Coronary artery (tissue), 2 donors: ENCODE results near the gene FECH.

Source experiments
- DNase-seq: peaks from one replicate; pipeline ENCODE4 v3.0.0-alpha.2; 2017; ENCODE audit warnings: low spot score
- H3K27ac ChIP-seq, 2 donors: fragments of 200-600 bp; sonication (generic); one replicate each; pipeline ENCODE4 v1.5.1; 2016 to 2019
- H3K4me3 ChIP-seq: fragments of 200-600 bp; sonication (generic); 2 replicates; pipeline ENCODE4 v1.5.1; 2016; ENCODE audit warnings: mild to moderate bottlenecking, moderate library complexity
- TF ChIP-seq, protein P1 (sequence below): fragments of 200-600 bp; sonication (generic); IDR thresholded peaks from one replicate; pipeline ENCODE4 v1.5.1; 2019; ENCODE audit warnings: antibody characterized with exemption

FECH gene

DNA sequence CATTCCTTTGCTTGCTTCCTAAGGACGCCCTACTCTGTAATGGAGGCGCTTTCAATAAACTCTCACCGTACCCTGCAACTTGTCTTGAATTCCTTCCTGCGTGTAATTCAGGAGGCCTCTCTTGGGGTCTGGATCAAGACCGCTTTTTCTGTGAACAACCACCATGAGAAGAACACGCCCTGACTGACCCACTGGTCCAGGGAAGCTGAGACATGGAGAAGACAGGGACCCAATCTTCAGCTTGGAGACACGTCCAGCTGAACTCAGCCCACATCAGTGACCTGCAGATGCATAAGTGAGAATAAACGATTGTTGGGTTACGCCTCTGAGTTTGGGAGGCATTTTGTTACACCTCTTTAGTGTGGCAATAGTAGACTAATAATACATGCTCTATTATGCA is 42.9 kb upstream of the FECH start:
- TF ChIP-seq, protein P1, sequence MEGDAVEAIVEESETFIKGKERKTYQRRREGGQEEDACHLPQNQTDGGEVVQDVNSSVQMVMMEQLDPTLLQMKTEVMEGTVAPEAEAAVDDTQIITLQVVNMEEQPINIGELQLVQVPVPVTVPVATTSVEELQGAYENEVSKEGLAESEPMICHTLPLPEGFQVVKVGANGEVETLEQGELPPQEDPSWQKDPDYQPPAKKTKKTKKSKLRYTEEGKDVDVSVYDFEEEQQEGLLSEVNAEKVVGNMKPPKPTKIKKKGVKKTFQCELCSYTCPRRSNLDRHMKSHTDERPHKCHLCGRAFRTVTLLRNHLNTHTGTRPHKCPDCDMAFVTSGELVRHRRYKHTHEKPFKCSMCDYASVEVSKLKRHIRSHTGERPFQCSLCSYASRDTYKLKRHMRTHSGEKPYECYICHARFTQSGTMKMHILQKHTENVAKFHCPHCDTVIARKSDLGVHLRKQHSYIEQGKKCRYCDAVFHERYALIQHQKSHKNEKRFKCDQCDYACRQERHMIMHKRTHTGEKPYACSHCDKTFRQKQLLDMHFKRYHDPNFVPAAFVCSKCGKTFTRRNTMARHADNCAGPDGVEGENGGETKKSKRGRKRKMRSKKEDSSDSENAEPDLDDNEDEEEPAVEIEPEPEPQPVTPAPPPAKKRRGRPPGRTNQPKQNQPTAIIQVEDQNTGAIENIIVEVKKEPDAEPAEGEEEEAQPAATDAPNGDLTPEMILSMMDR: no peak
- peak overlapping the region in 1 of 2 donors; percentile 84 for H3K27ac ChIP-seq

DNA sequence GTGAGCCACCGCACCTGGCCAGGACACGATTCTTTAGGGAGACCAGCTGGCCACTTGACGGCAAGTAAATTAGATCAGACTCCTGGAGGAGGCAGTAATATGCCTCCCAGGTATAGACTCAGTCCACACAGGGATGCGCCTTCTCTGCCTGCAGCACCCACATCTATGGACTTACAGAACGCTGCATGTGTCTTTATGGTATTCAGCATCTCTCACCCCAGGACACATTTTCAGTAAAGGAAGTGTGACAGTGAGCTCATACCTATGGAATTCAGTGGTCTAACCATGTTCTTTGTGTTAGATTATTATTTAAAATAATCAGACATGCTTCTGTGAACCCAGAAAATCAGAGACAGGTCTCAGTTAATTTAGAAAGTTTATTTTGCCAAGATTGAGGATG is 41.0 kb upstream of the FECH start:
- no peak for DNase-seq
- TF ChIP-seq, protein P1: no peak
- H3K27ac ChIP-seq: no peak overlapping the region
- no peak overlapping the region for H3K4me3 ChIP-seq

More for the DNA sequence above, 42.9 kb upstream of the FECH start:
- H3K4me3 ChIP-seq: peak overlapping the region; percentile 74
- DNase-seq: no peak

DNA sequence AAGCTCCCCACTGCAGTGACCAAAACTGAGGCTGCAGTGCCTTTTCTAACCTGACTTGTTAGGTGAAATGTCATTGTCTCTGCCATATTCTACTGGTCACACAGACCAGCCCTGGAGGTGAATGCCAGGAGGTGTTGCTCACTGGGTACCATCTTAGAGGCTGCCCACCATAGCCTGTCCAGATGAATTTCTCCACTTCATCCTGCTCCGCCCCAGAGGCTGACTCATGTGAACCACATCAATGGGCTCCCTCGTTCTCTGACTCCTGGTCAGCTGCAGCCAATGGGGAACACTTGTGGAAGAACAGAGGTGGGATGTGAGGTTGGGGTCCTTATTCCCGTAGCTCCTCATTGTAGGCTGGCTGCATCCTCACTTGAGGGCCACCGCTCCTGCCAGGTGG is 38.5 kb upstream of the FECH start:
- TF ChIP-seq, protein P1: no peak
- Histone ChIP-seq H3K4me3 (no peak overlapping the region), H3K27ac (no peak overlapping the region)
- DNase-seq: no peak

DNA sequence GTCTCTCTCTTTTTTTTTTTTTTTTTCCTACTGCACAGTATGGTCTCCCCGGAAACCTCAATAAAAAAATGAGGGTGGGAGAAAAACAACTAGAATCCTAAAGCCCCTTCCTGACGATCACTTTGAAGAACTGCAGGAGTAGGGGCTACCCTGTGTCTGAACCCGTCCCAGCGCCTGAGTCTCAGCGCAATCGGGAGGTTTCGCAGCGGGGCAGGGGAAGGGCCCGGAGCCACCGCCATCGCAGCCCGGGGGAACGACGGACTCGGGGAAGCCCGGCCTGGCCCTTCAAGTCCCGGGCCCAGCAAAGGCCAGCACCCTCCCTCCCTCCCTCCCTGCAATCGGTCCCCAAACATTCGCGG is 34.7 kb upstream of the FECH start:
- TF ChIP-seq, protein P1: no peak
- H3K4me3 ChIP-seq: peak overlapping the region; percentile 94
- H3K27ac ChIP-seq: peak overlapping the region; percentile 78 to 95
- DNase-seq: peak; percentile 77

DNA sequence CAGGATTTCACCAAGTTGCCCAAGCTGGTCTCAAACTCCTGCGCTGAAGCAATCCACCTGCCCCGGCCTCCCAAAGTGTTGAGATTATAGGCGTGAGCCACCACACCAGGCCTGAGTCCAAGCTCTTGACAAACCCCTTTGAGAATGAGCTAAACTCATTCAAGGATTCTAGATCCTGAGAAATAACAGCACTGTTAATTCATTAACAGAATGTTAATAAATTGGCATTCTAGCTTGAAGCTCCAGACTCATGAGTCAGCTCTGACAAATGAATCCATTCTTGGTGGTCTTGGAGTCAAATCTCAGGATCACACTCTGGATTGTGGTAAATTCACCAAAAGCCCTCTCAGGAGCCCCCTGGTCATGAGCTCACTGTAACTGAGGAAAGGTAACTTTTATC is 33.4 kb upstream of the FECH start:
- Histone ChIP-seq H3K27ac (no peak overlapping the region), H3K4me3 (no peak overlapping the region)
- DNase-seq: no peak
- TF ChIP-seq, protein P1: no peak

DNA sequence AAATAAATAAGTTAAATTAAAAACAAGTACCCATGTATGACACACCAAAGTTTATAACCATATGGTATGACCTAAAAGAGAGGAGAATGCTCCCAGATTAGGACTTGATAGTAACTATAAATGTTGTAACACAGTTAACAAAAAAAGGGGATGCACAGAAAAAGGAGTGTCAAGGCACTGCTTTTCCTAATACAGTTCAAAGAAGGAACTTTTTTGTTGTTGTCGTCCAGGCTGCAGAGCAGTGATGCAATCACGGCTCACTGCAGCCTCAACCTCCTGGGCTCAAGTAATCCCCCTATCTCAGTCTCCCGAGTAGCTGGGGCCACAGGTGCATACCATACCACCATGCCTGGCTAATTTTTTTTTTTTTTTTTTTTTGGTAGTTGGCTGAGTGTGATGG is 32.4 kb upstream of the FECH start:
- Histone ChIP-seq H3K27ac (no peak overlapping the region), H3K4me3 (no peak overlapping the region)
- no peak for DNase-seq
- TF ChIP-seq, protein P1: no peak

DNA sequence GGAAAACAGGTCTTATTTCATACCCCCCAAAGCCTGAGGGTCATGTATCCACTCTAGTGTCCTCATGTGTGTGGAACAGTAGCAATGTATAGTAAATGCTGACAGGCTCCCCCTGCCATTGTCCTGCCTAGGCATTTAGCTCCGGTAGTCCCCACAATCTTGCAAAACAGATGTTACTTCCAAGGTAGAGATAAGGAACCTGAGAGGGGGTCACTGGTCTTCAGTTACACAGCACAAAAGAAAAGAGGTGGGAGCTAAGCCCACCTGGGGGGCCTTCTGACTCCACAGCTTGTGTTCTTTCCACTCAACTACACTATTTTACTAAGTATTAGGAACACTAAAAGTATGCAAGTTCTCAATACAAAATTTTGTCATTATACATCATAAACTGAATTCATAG is 17.4 kb upstream of the FECH start:
- TF ChIP-seq, protein P1: no peak
- Histone ChIP-seq H3K27ac (no peak overlapping the region), H3K4me3 (no peak overlapping the region)
- no peak for DNase-seq
